Stimulated activated CD8-positive, alpha-beta memory T cell treated with anti-CD3 and anti-CD28 coated beads, Interleukin-4, amount 100 ng/mL, for 24 hours (primary cell): ENCODE measurements around the gene F2RL1.
"Not testable (repeated sequence)": the region's sequence is repeated elsewhere in the genome, so short reads cannot be mapped to it uniquely, and the experiment has no call there.

Source experiments
- DNase-seq: peaks from one replicate; pipeline ENCODE4 v3.0.0-alpha.2; 2020; ENCODE audit warnings: low read depth

The F2RL1 gene

GRCh38 chr5:76807296-76807695, 11.5 kb upstream of the F2RL1 start:
- no peak for DNase-seq

GRCh38 chr5:76808141-76808691, 10.6 kb upstream of the F2RL1 start:
- DNase-seq: no peak

GRCh38 chr5:76809141-76809540, 9.7 kb upstream of the F2RL1 start:
- no peak for DNase-seq

GRCh38 chr5:76810236-76810635, 8.6 kb upstream of the F2RL1 start:
- no peak for DNase-seq

GRCh38 chr5:76811214-76811613, 7.6 kb upstream of the F2RL1 start:
- no peak for DNase-seq

GRCh38 chr5:76812209-76812608, 6.6 kb upstream of the F2RL1 start:
- DNase-seq: not testable (repeated sequence)

GRCh38 chr5:76813982-76814562, 4.8 kb upstream of the F2RL1 start:
- DNase-seq: no peak

- DNase-seq: no peak
Measured at GRCh38 chr5:76816110-76816831, 2.6 kb upstream of the F2RL1 start.

- DNase-seq: no peak
Measured at GRCh38 chr5:76819851-76820525, 1.2 kb downstream of the F2RL1 start.

GRCh38 chr5:76820526-76820890, 1.7 kb downstream of the F2RL1 start:
- DNase-seq: no peak

- DNase-seq: no peak
Measured at GRCh38 chr5:76821136-76821535, 2.3 kb downstream of the F2RL1 start.

- not testable (repeated sequence) for DNase-seq
Measured at GRCh38 chr5:76822105-76822731, 3.4 kb downstream of the F2RL1 start.

- not testable (repeated sequence) for DNase-seq
Measured at GRCh38 chr5:76826416-76826815, 7.6 kb downstream of the F2RL1 start.

GRCh38 chr5:76831110-76831452, 12.3 kb downstream of the F2RL1 start:
- DNase-seq: no peak

GRCh38 chr5:76836181-76836580, 17.4 kb downstream of the F2RL1 start:
- DNase-seq: no peak

GRCh38 chr5:76836585-76836984, 17.8 kb downstream of the F2RL1 start:
- DNase-seq: no peak

- no peak for DNase-seq
Measured at GRCh38 chr5:76838481-76839261, 19.8 kb downstream of the F2RL1 start.

- no peak for DNase-seq
Measured at GRCh38 chr5:76841361-76841760, 22.5 kb downstream of the F2RL1 start.

GRCh38 chr5:76845890-76846289, 27.1 kb downstream of the F2RL1 start:
- DNase-seq: no peak

- no peak for DNase-seq
Measured at GRCh38 chr5:76849419-76850291, 30.8 kb downstream of the F2RL1 start, which contains the start of gene S100Z. S100Z (plus strand) TSS chr5:76850014; CDS start chr5:76875360, 25,346 bp downstream.
